ENCODE results near the gene RAET1G.

DNA sequence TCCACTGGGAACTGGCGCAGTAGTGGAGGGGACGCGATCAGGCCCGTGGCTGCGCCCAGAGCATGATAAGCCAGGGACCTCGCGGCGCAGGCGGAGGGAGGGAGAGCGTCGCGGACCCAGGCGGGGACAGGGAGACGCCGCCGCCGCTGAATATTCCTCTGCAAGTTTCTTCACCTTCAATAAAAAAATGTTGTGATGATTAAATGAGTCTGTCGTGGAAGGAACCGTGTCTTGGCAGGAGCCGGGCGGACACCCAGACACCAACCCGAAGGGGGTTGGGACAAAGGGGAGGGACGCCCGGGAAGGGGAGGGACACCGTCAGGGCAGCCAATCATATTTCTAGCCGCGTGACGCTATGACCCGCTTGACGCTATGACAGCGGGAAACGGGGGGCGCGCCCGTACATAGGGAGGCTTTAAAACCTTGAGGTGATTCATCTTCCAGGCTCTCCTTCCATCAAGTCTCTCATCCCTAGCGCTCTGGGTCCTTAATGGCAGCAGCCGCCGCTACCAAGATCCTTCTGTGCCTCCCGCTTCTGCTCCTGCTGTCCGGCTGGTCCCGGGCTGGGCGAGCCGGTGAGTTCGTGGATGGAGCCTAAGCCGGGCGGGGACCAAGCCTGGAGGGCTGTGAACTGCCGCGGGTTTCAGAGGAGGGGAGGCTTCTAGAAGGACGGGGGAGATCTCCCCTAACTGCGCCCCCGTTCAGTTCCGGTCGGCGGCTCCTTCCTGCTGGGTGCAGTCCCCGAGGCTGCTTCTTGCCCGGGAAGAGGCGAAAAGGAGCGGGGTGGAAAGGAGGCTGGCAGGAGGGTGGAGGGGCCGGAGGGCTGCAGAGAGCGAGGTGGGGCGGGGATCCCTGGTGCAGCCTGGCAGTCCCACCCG lies 18.9 kb upstream of the RAET1G start, which contains the start of gene ULBP2:
- TF ChIP-seq, protein P1, sequence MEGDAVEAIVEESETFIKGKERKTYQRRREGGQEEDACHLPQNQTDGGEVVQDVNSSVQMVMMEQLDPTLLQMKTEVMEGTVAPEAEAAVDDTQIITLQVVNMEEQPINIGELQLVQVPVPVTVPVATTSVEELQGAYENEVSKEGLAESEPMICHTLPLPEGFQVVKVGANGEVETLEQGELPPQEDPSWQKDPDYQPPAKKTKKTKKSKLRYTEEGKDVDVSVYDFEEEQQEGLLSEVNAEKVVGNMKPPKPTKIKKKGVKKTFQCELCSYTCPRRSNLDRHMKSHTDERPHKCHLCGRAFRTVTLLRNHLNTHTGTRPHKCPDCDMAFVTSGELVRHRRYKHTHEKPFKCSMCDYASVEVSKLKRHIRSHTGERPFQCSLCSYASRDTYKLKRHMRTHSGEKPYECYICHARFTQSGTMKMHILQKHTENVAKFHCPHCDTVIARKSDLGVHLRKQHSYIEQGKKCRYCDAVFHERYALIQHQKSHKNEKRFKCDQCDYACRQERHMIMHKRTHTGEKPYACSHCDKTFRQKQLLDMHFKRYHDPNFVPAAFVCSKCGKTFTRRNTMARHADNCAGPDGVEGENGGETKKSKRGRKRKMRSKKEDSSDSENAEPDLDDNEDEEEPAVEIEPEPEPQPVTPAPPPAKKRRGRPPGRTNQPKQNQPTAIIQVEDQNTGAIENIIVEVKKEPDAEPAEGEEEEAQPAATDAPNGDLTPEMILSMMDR (conservative IDR thresholded peaks at IDR 0.05; ENCODE audit: low read length): no peak
- TF ChIP-seq EZH2phosphoT487 (IDR thresholded peaks at IDR 0.05; ENCODE audit: borderline replicate concordance, low read depth, low read length): no peak

Measured in OCI-LY7 (cell line).